ENCODE measurements around the gene CRYBG1. TPM values are rescaled to one million over a fixed set of nuclear protein-coding genes. Genes with fewer than 3 reads are reported as not detected.

CRYBG1 gene
- total RNA-seq, 1 experiment from 2014 or later: 10.1 TPM

DNA sequence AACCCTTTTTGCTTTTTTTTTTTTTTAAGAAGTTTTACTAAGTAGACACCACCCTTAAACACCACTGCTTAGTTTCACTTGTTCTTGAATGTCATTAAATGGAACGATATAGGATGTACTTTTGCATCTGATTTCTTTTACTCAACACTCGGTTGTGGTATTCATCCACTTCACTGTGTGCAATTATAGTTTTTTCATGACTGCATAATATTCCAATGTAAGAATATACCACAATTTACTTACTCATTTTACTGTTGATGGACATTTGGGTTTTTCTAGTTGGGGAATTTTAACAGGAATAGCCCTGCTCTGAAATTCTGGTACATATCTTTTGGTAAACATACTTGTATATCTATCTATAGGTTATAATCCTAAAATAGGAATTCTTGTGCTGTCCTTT lies 238.9 kb downstream of the CRYBG1 start:
- ATAC-seq (no peak), DNase-seq (ENCODE audit: low spot score) (no peak)
- no peak overlapping the region for H3K4me3 Mint-ChIP-seq
- H3K9me3 Mint-ChIP-seq: peaks cover 13% of the 10 kb centered on the region
- ChIA-PET CTCF (interaction anchor here (0.7 kb wide), 1 partner anchor 10 kb away, joined by 3 read pairs; no protein-coding TSS in a partner anchor), POLR2A (no interaction called here)
- H3K27me3 Mint-ChIP-seq (ENCODE audit: low read depth): no peaks in the 10 kb centered on the region; the same call in 1 of the 2 replicates
- H3K27ac Mint-ChIP-seq: no peak overlapping the region
- H3K4me1 Mint-ChIP-seq: no peaks in the 10 kb centered on the region
- H3K36me3 Mint-ChIP-seq: peaks cover 27% of the 10 kb centered on the region
- TF ChIP-seq, protein P1, sequence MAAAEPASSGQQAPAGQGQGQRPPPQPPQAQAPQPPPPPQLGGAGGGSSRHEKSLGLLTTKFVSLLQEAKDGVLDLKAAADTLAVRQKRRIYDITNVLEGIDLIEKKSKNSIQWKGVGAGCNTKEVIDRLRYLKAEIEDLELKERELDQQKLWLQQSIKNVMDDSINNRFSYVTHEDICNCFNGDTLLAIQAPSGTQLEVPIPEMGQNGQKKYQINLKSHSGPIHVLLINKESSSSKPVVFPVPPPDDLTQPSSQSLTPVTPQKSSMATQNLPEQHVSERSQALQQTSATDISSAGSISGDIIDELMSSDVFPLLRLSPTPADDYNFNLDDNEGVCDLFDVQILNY (CRISPR knock-in tag; IDR thresholded peaks at IDR 0.05): no peak
- TF ChIP-seq, protein P2, sequence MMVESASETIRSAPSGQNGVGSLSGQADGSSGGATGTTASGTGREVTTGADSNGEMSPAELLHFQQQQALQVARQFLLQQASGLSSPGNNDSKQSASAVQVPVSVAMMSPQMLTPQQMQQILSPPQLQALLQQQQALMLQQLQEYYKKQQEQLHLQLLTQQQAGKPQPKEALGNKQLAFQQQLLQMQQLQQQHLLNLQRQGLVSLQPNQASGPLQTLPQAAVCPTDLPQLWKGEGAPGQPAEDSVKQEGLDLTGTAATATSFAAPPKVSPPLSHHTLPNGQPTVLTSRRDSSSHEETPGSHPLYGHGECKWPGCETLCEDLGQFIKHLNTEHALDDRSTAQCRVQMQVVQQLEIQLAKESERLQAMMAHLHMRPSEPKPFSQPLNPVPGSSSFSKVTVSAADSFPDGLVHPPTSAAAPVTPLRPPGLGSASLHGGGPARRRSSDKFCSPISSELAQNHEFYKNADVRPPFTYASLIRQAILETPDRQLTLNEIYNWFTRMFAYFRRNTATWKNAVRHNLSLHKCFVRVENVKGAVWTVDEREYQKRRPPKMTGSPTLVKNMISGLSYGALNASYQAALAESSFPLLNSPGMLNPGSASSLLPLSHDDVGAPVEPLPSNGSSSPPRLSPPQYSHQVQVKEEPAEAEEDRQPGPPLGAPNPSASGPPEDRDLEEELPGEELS (CRISPR knock-in tag; IDR thresholded peaks at IDR 0.05): no peak
- TF ChIP-seq TEAD4 (CRISPR knock-in tag; IDR thresholded peaks at IDR 0.05): no peak
- no peak for TF ChIP-seq CREM (CRISPR knock-in tag; IDR thresholded peaks at IDR 0.05)
- TF ChIP-seq NFYB (CRISPR knock-in tag; conservative IDR thresholded peaks at IDR 0.05; ENCODE audit: low read depth): no peak
- TF ChIP-seq CREB1 (CRISPR knock-in tag; IDR thresholded peaks at IDR 0.05): no peak
- TF ChIP-seq ZNF232 (CRISPR knock-in tag; IDR thresholded peaks at IDR 0.05): no peak
- TF ChIP-seq IRF2 (CRISPR knock-in tag; IDR thresholded peaks at IDR 0.05; ENCODE audit: borderline replicate concordance, low read depth): no peak
- no peak for TF ChIP-seq MXD4 (CRISPR knock-in tag; IDR thresholded peaks at IDR 0.05; ENCODE audit: borderline replicate concordance)
- no peak for TF ChIP-seq ZNF532 (CRISPR knock-in tag; IDR thresholded peaks at IDR 0.05; ENCODE audit: borderline replicate concordance)
- TF ChIP-seq GTF2I (CRISPR knock-in tag; conservative IDR thresholded peaks at IDR 0.05): no peak
- TF ChIP-seq ETV6 (CRISPR knock-in tag; IDR thresholded peaks at IDR 0.05): no peak
- TF ChIP-seq, protein P3, sequence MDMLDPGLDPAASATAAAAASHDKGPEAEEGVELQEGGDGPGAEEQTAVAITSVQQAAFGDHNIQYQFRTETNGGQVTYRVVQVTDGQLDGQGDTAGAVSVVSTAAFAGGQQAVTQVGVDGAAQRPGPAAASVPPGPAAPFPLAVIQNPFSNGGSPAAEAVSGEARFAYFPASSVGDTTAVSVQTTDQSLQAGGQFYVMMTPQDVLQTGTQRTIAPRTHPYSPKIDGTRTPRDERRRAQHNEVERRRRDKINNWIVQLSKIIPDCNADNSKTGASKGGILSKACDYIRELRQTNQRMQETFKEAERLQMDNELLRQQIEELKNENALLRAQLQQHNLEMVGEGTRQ (CRISPR knock-in tag; IDR thresholded peaks at IDR 0.05): no peak
- TF ChIP-seq, protein P4, sequence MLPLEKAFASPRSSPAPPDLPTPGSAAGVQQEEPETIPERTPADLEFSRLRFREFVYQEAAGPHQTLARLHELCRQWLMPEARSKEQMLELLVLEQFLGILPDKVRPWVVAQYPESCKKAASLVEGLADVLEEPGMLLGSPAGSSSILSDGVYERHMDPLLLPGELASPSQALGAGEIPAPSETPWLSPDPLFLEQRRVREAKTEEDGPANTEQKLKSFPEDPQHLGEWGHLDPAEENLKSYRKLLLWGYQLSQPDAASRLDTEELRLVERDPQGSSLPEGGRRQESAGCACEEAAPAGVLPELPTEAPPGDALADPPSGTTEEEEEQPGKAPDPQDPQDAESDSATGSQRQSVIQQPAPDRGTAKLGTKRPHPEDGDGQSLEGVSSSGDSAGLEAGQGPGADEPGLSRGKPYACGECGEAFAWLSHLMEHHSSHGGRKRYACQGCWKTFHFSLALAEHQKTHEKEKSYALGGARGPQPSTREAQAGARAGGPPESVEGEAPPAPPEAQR (CRISPR knock-in tag; IDR thresholded peaks at IDR 0.05): no peak
- TF ChIP-seq ZNF317 (CRISPR knock-in tag; IDR thresholded peaks at IDR 0.05; ENCODE audit: borderline replicate concordance, low read depth): no peak
- TF ChIP-seq ZNF671 (CRISPR knock-in tag; IDR thresholded peaks at IDR 0.05): no peak

- Mint-ChIP-seq H3K4me1 (no peaks in the 10 kb centered on the region), H3K9me3 (peaks cover 13% of the 10 kb centered on the region), H3K27me3 (ENCODE audit: low read depth) (no peaks in the 10 kb centered on the region; the same call in 1 of the 2 replicates), H3K4me3 (no peak overlapping the region), H3K36me3 (peaks cover 31% of the 10 kb centered on the region), H3K27ac (no peak overlapping the region)
- CTCF ChIA-PET: interaction anchor here (0.7 kb wide), 1 partner anchor 9 kb away, joined by 3 read pairs; no protein-coding TSS in a partner anchor
- ATAC-seq: no peak
- no peak for DNase-seq (ENCODE audit: low spot score)
- POLR2A ChIA-PET: no interaction called here
- TF ChIP-seq, protein P4 (CRISPR knock-in tag; IDR thresholded peaks at IDR 0.05): no peak
- TF ChIP-seq ZNF263 (CRISPR knock-in tag; IDR thresholded peaks at IDR 0.05; ENCODE audit: low read depth) (no peak), JUN (CRISPR knock-in tag; IDR thresholded peaks at IDR 0.05) (no peak), TEAD1 (CRISPR knock-in tag; IDR thresholded peaks at IDR 0.05) (no peak), GRHL2 (CRISPR knock-in tag; IDR thresholded peaks at IDR 0.05; ENCODE audit: insufficient replicate concordance, severe bottlenecking) (no peak), ZBTB43 (CRISPR knock-in tag; IDR thresholded peaks at IDR 0.05) (no peak), ZNF138 (CRISPR knock-in tag; conservative IDR thresholded peaks at IDR 0.05) (no peak), HMGA2 (CRISPR knock-in tag; IDR thresholded peaks at IDR 0.05) (no peak)
- TF ChIP-seq, protein P3 (CRISPR knock-in tag; IDR thresholded peaks at IDR 0.05): no peak
Observed at GRCh38 chr6:106600329-106600728, 239.8 kb downstream of the CRYBG1 start.

All from WTC11 (cell line).